ENCODE measurements around the gene RAB40C. TPM values are rescaled to one million over a fixed set of nuclear protein-coding genes. Genes with fewer than 3 reads are reported as not detected.

Gene RAB40C
- total RNA-seq, 5 donors from 2014 or later (not counting 1 experiment from before 2014, with no cell fraction given): 14.1 to 28.0 (median 24.4) TPM

GRCh38 chr16:659618-660017 is 69.8 kb downstream of the RAB40C start:
- H3K36me3 Mint-ChIP-seq: no peaks in the 10 kb centered on the region
- DNase-seq (no peak), ATAC-seq (replicated peaks in 1 of 4) (no peak)
- H3K4me3 Mint-ChIP-seq: no peak overlapping the region
- Histone ChIP-seq H3K36me3 (ENCODE audit: control insufficient read depth in 2 of 2, extremely low read depth in 1 of 2, insufficient read depth in 1 of 2, low read length in 1 of 2) (no peaks in the 10 kb centered on the region), H3K27ac (ENCODE audit: low read length) (no peak overlapping the region), H3K9me3 (no peaks in the 10 kb centered on the region), H3K27me3 (replicated peaks in 1 of 2; ENCODE audit: control insufficient read depth in 2 of 2, extremely low read depth in 1 of 2, insufficient read depth in 2 of 2, low read length in 1 of 2) (no peaks in the 10 kb centered on the region), H3K4me1 (ENCODE audit: control insufficient read depth in 1 of 2, extremely low read depth in 1 of 2, insufficient read depth in 2 of 2, low read length in 2 of 2) (peaks cover 0 to 16% of the 10 kb centered on the region in 2 experiments), H3K4me3 (ENCODE audit: control insufficient read depth in 1 of 2, extremely low read depth in 1 of 2, low read length in 1 of 2) (no peak overlapping the region)
- WGBS (ENCODE audit: insufficient coverage): 88% methylated on average over 19 of the region's 20 CpGs
- POLR2A ChIA-PET: no interaction called here
- no peak overlapping the region for H3K27ac Mint-ChIP-seq
- H3K27me3 Mint-ChIP-seq: no peaks in the 10 kb centered on the region
- CTCF ChIA-PET: interaction anchor here in 1 of 2 donors (0.5 kb wide), 1 partner anchor 307 kb away, joined by 3 read pairs; the partner anchor contains the start of gene AXIN1
- H3K4me1 Mint-ChIP-seq: peaks cover 0 to 7% (median 5%) of the 10 kb centered on the region in 3 donors
- H3K9me3 Mint-ChIP-seq: no peaks in the 10 kb centered on the region

- no peaks in the 10 kb centered on the region for H3K9me3 Mint-ChIP-seq
- H3K4me3 ChIP-seq (ENCODE audit: control insufficient read depth in 1 of 2, extremely low read depth in 1 of 2, low read length in 1 of 2): no peak overlapping the region
- WGBS (ENCODE audit: insufficient coverage): 82% methylated on average over 4 of the region's 6 CpGs
- H3K36me3 Mint-ChIP-seq: no peaks in the 10 kb centered on the region
- H3K27ac Mint-ChIP-seq: no peak overlapping the region
- no peak overlapping the region for H3K27ac ChIP-seq (ENCODE audit: low read length)
- DNase-seq (no peak), ATAC-seq (replicated peaks in 1 of 4) (peak in 1 of 4 experiments; percentile 6)
- H3K36me3 ChIP-seq (ENCODE audit: control insufficient read depth in 2 of 2, extremely low read depth in 1 of 2, insufficient read depth in 1 of 2, low read length in 1 of 2): no peaks in the 10 kb centered on the region
- no peaks in the 10 kb centered on the region for H3K27me3 Mint-ChIP-seq
- H3K4me1 ChIP-seq (ENCODE audit: control insufficient read depth in 1 of 2, extremely low read depth in 1 of 2, insufficient read depth in 2 of 2, low read length in 2 of 2): peaks cover 0 to 16% of the 10 kb centered on the region in 2 experiments
- no peaks in the 10 kb centered on the region for H3K9me3 ChIP-seq
- POLR2A ChIA-PET: no interaction called here
- H3K27me3 ChIP-seq (replicated peaks in 1 of 2; ENCODE audit: control insufficient read depth in 2 of 2, extremely low read depth in 1 of 2, insufficient read depth in 2 of 2, low read length in 1 of 2): no peaks in the 10 kb centered on the region
- peaks cover 0 to 7% (median 5%) of the 10 kb centered on the region in 3 donors for H3K4me1 Mint-ChIP-seq
- CTCF ChIA-PET: interaction anchor here in 1 of 2 donors (0.5 kb wide), 1 partner anchor 307 kb away, joined by 3 read pairs; the partner anchor contains the start of gene AXIN1
- H3K4me3 Mint-ChIP-seq: no peak overlapping the region
These were observed 70.2 kb downstream of the RAB40C start for GRCh38 chr16:660132-660458.

GRCh38 chr16:660459-661183 is 70.8 kb downstream of the RAB40C start:
- no peak overlapping the region for H3K4me3 ChIP-seq (ENCODE audit: control insufficient read depth in 1 of 2, extremely low read depth in 1 of 2, low read length in 1 of 2)
- 64% methylated on average over 29 of the region's 43 CpGs for WGBS (ENCODE audit: insufficient coverage)
- no peaks in the 10 kb centered on the region for H3K36me3 ChIP-seq (ENCODE audit: control insufficient read depth in 2 of 2, extremely low read depth in 1 of 2, insufficient read depth in 1 of 2, low read length in 1 of 2)
- H3K4me1 ChIP-seq (ENCODE audit: control insufficient read depth in 1 of 2, extremely low read depth in 1 of 2, insufficient read depth in 2 of 2, low read length in 2 of 2): peaks cover 0 to 16% of the 10 kb centered on the region in 2 experiments
- ATAC-seq (replicated peaks in 1 of 4) (peak; percentile 67 to 83 (median 72)), DNase-seq (peak in 32 of 35 experiments; percentile 29 to 76 (median 56))
- ChIA-PET POLR2A (no interaction called here), CTCF (interaction anchor here in 1 of 2 donors (0.5 kb wide), 1 partner anchor 308 kb away, joined by 3 read pairs; the partner anchor contains the start of gene AXIN1)
- Mint-ChIP-seq H3K27me3 (no peaks in the 10 kb centered on the region), H3K36me3 (no peaks in the 10 kb centered on the region), H3K4me1 (peaks cover 0 to 7% (median 5%) of the 10 kb centered on the region in 3 donors), H3K27ac (no peak overlapping the region), H3K9me3 (no peaks in the 10 kb centered on the region), H3K4me3 (no peak overlapping the region)
- H3K27ac ChIP-seq (ENCODE audit: low read length): no peak overlapping the region
- H3K9me3 ChIP-seq: no peaks in the 10 kb centered on the region
- no peaks in the 10 kb centered on the region for H3K27me3 ChIP-seq (replicated peaks in 1 of 2; ENCODE audit: control insufficient read depth in 2 of 2, extremely low read depth in 1 of 2, insufficient read depth in 2 of 2, low read length in 1 of 2)

GRCh38 chr16:661184-661821 is 71.4 kb downstream of the RAB40C start:
- CTCF ChIA-PET: no interaction called here

GRCh38 chr16:662095-662494 is 72.2 kb downstream of the RAB40C start:
- no peak overlapping the region for H3K4me3 Mint-ChIP-seq
- no peak overlapping the region for H3K27ac Mint-ChIP-seq
- Histone ChIP-seq H3K4me3 (ENCODE audit: control insufficient read depth in 1 of 2, extremely low read depth in 1 of 2, low read length in 1 of 2) (no peak overlapping the region), H3K9me3 (no peaks in the 10 kb centered on the region), H3K27me3 (replicated peaks in 1 of 2; ENCODE audit: control insufficient read depth in 2 of 2, extremely low read depth in 1 of 2, insufficient read depth in 2 of 2, low read length in 1 of 2) (no peaks in the 10 kb centered on the region), H3K36me3 (ENCODE audit: control insufficient read depth in 2 of 2, extremely low read depth in 1 of 2, insufficient read depth in 1 of 2, low read length in 1 of 2) (no peaks in the 10 kb centered on the region), H3K27ac (ENCODE audit: low read length) (no peak overlapping the region), H3K4me1 (ENCODE audit: control insufficient read depth in 1 of 2, extremely low read depth in 1 of 2, insufficient read depth in 2 of 2, low read length in 2 of 2) (peaks cover 3 to 24% of the 10 kb centered on the region in 2 experiments)
- no peaks in the 10 kb centered on the region for H3K9me3 Mint-ChIP-seq
- ChIA-PET CTCF (no interaction called here), POLR2A (no interaction called here)
- ATAC-seq (replicated peaks in 1 of 4): no peak
- H3K36me3 Mint-ChIP-seq: no peaks in the 10 kb centered on the region
- WGBS (ENCODE audit: insufficient coverage): 96% methylated on average over 19 of the region's 19 CpGs
- no peaks in the 10 kb centered on the region for H3K27me3 Mint-ChIP-seq
- peaks cover 0 to 10% (median 5%) of the 10 kb centered on the region in 3 donors for H3K4me1 Mint-ChIP-seq
- DNase-seq: no peak

More at GRCh38 chr16:661184-661821, 71.4 kb downstream of the RAB40C start:
- DNase-seq: no peak
- Mint-ChIP-seq H3K4me3 (no peak overlapping the region), H3K27ac (no peak overlapping the region), H3K36me3 (no peaks in the 10 kb centered on the region), H3K27me3 (no peaks in the 10 kb centered on the region), H3K9me3 (no peaks in the 10 kb centered on the region), H3K4me1 (peaks cover 0 to 7% (median 5%) of the 10 kb centered on the region in 3 donors)
- WGBS (ENCODE audit: insufficient coverage): 79% methylated on average over 22 of the region's 35 CpGs
- Histone ChIP-seq H3K27me3 (replicated peaks in 1 of 2; ENCODE audit: control insufficient read depth in 2 of 2, extremely low read depth in 1 of 2, insufficient read depth in 2 of 2, low read length in 1 of 2) (no peaks in the 10 kb centered on the region), H3K4me1 (ENCODE audit: control insufficient read depth in 1 of 2, extremely low read depth in 1 of 2, insufficient read depth in 2 of 2, low read length in 2 of 2) (peaks cover 0 to 16% of the 10 kb centered on the region in 2 experiments), H3K9me3 (no peaks in the 10 kb centered on the region), H3K27ac (ENCODE audit: low read length) (no peak overlapping the region), H3K36me3 (ENCODE audit: control insufficient read depth in 2 of 2, extremely low read depth in 1 of 2, insufficient read depth in 1 of 2, low read length in 1 of 2) (no peaks in the 10 kb centered on the region), H3K4me3 (ENCODE audit: control insufficient read depth in 1 of 2, extremely low read depth in 1 of 2, low read length in 1 of 2) (no peak overlapping the region)
- POLR2A ChIA-PET: no interaction called here
- no peak for ATAC-seq (replicated peaks in 1 of 4)

GRCh38 chr16:662597-662996 is 72.7 kb downstream of the RAB40C start:
- H3K36me3 Mint-ChIP-seq: no peaks in the 10 kb centered on the region
- no peaks in the 10 kb centered on the region for H3K27me3 ChIP-seq (replicated peaks in 1 of 2; ENCODE audit: control insufficient read depth in 2 of 2, extremely low read depth in 1 of 2, insufficient read depth in 2 of 2, low read length in 1 of 2)
- peaks cover 0 to 13% (median 7%) of the 10 kb centered on the region in 3 donors for H3K4me1 Mint-ChIP-seq
- no peak overlapping the region for H3K27ac Mint-ChIP-seq
- H3K27me3 Mint-ChIP-seq: no peaks in the 10 kb centered on the region
- CTCF ChIA-PET: no interaction called here
- no peak overlapping the region for H3K4me3 ChIP-seq (ENCODE audit: control insufficient read depth in 1 of 2, extremely low read depth in 1 of 2, low read length in 1 of 2)
- DNase-seq: no peak
- H3K9me3 Mint-ChIP-seq: no peaks in the 10 kb centered on the region
- H3K27ac ChIP-seq (ENCODE audit: low read length): no peak overlapping the region
- POLR2A ChIA-PET: no interaction called here
- ATAC-seq (replicated peaks in 1 of 4): no peak
- WGBS (ENCODE audit: insufficient coverage): 94% methylated on average over 21 of the region's 21 CpGs
- H3K36me3 ChIP-seq (ENCODE audit: control insufficient read depth in 2 of 2, extremely low read depth in 1 of 2, insufficient read depth in 1 of 2, low read length in 1 of 2): no peaks in the 10 kb centered on the region
- H3K4me1 ChIP-seq (ENCODE audit: control insufficient read depth in 1 of 2, extremely low read depth in 1 of 2, insufficient read depth in 2 of 2, low read length in 2 of 2): peaks cover 3 to 29% of the 10 kb centered on the region in 2 experiments
- H3K9me3 ChIP-seq: no peaks in the 10 kb centered on the region
- H3K4me3 Mint-ChIP-seq: no peak overlapping the region
